H9 (cell line): ENCODE results near the gene UVSSA. TPM values are rescaled to one million over a fixed set of nuclear protein-coding genes. Genes with fewer than 3 reads are reported as not detected.

Source experiments
- DNase-seq: peaks from one replicate; pipeline ENCODE4 v3.0.0-alpha.2; 2017
- H2AFZ ChIP-seq: one replicate; pipeline ENCODE4 v1.6.1; 2013; ENCODE audit warnings: mild to moderate bottlenecking, low read length, control low read depth, moderate library complexity
- H2AK5ac ChIP-seq: 2 replicates; pipeline ENCODE4 v1.6.1; 2013; ENCODE audit warnings: low read length, control low read depth, mixed read lengths; ENCODE audit not compliant: insufficient read length
- H2BK120ac ChIP-seq: one replicate; pipeline ENCODE4 v1.6.1; 2013; ENCODE audit warnings: low read depth, mild to moderate bottlenecking, low read length, control low read depth, inconsistent platforms; ENCODE audit not compliant: poor library complexity, severe bottlenecking
- H2BK12ac ChIP-seq: 2 replicates; pipeline ENCODE4 v1.6.1; 2013; ENCODE audit warnings: low read length, control low read depth, mixed read lengths, low read depth; ENCODE audit not compliant: insufficient read length
- H2BK15ac ChIP-seq: 2 replicates; pipeline ENCODE4 v1.6.1; 2013; ENCODE audit warnings: low read depth, low read length, control low read depth
- H2BK20ac ChIP-seq: one replicate; pipeline ENCODE4 v1.6.1; 2013; ENCODE audit warnings: low read depth, mild to moderate bottlenecking, low read length, control low read depth, inconsistent platforms; ENCODE audit not compliant: poor library complexity, severe bottlenecking
- H2BK5ac ChIP-seq: 2 replicates; pipeline ENCODE4 v1.6.1; 2013; ENCODE audit warnings: low read length, control low read depth, mixed read lengths; ENCODE audit not compliant: insufficient read length
- H3K14ac ChIP-seq: 2 replicates; pipeline ENCODE4 v1.6.1; 2013; ENCODE audit warnings: low read length, control low read depth; ENCODE audit not compliant: insufficient read depth
- H3K18ac ChIP-seq: 2 replicates; pipeline ENCODE4 v1.6.1; 2013; ENCODE audit warnings: low read depth, mild to moderate bottlenecking, mixed read lengths, low read length, control low read depth; ENCODE audit not compliant: insufficient read length
- H3K23ac ChIP-seq: 2 replicates; pipeline ENCODE4 v1.6.1; 2013; ENCODE audit warnings: low read length, control low read depth, mixed read lengths, low read depth; ENCODE audit not compliant: insufficient read length
- H3K23me2 ChIP-seq: 2 replicates; pipeline ENCODE4 v1.6.1; 2013; ENCODE audit warnings: low read depth, mild to moderate bottlenecking, mixed read lengths, low read length, control low read depth; ENCODE audit not compliant: insufficient read length, poor library complexity, severe bottlenecking
- H3K27ac ChIP-seq: 2 replicates; pipeline ENCODE4 v1.5.1; 2013; ENCODE audit warnings: low read length, control low read depth, mixed read lengths, low read depth; ENCODE audit not compliant: insufficient read length
- H3K27me3 ChIP-seq: 2 replicates; pipeline ENCODE4 v1.6.1; 2013; ENCODE audit warnings: low read length, control low read depth, inconsistent platforms; ENCODE audit not compliant: insufficient read depth
- H3K4ac ChIP-seq: 2 replicates; pipeline ENCODE4 v1.6.1; 2013; ENCODE audit warnings: low read depth, mild to moderate bottlenecking, control low read depth, inconsistent platforms, low read length, moderate library complexity
- H3K4me1 ChIP-seq: 2 replicates; pipeline ENCODE4 v1.6.1; 2013; ENCODE audit warnings: low read length, control low read depth, inconsistent platforms; ENCODE audit not compliant: insufficient read depth
- H3K4me2 ChIP-seq: 2 replicates; pipeline ENCODE4 v1.6.1; 2013; ENCODE audit warnings: low read length, control low read depth, mixed read lengths; ENCODE audit not compliant: insufficient read length, insufficient read depth
- H3K56ac ChIP-seq: 2 replicates; pipeline ENCODE4 v1.6.1; 2013; ENCODE audit warnings: low read depth, mild to moderate bottlenecking, mixed read lengths, low read length, control low read depth; ENCODE audit not compliant: insufficient read length
- H3K79me1 ChIP-seq: 2 replicates; pipeline ENCODE4 v1.6.1; 2013; ENCODE audit warnings: low read depth, mild to moderate bottlenecking, moderate library complexity, low read length, control low read depth, inconsistent platforms; ENCODE audit not compliant: insufficient read depth, poor library complexity, severe bottlenecking
- H3K79me2 ChIP-seq: 2 replicates; pipeline ENCODE4 v1.6.1; 2013; ENCODE audit warnings: low read length, control low read depth, inconsistent platforms; ENCODE audit not compliant: insufficient read depth
- H3K9ac ChIP-seq: 2 replicates; pipeline ENCODE4 v1.6.1; 2013; ENCODE audit warnings: low read length, control low read depth, mixed read lengths; ENCODE audit not compliant: insufficient read length; ENCODE audit errors: extremely low read depth
- H3K9me3 ChIP-seq: one replicate; pipeline ENCODE4 v1.6.1; 2013; ENCODE audit warnings: low read depth, low read length, inconsistent platforms; ENCODE audit not compliant: control insufficient read depth
- H3T11ph ChIP-seq: one replicate; pipeline ENCODE4 v1.6.1; 2013; ENCODE audit warnings: mild to moderate bottlenecking, low read length, control low read depth, inconsistent platforms
- H4K20me1 ChIP-seq: one replicate; pipeline ENCODE4 v1.6.1; 2013; ENCODE audit not compliant: control insufficient read depth, insufficient read length, insufficient read depth
- H4K5ac ChIP-seq: 2 replicates; pipeline ENCODE4 v1.6.1; 2013; ENCODE audit warnings: low read depth, mild to moderate bottlenecking, mixed read lengths, low read length, control low read depth; ENCODE audit not compliant: insufficient read length
- H4K8ac ChIP-seq: replicated peaks from 2 replicates; pipeline ENCODE4 v1.6.1; 2013; ENCODE audit warnings: low read length, control low read depth, mixed read lengths, low read depth; ENCODE audit not compliant: insufficient read length
- H4K91ac ChIP-seq: 2 replicates; pipeline ENCODE4 v1.6.1; 2013; ENCODE audit warnings: low read depth, mild to moderate bottlenecking, moderate library complexity, mixed read lengths, low read length, control low read depth; ENCODE audit not compliant: insufficient read length
- H3K27ac Mint-ChIP-seq, 3 experiments: 2 replicates in 2 of 3; 3 replicates in 1 of 3; pipeline ENCODE4 v1.8.0; 2020 to 2021; ENCODE audit warnings: mixed read lengths in 3 of 3, mild to moderate bottlenecking in 1 of 3, moderate library complexity in 1 of 3
- H3K27me3 Mint-ChIP-seq: 2 replicates; pipeline ENCODE4 v1.8.0; 2021; ENCODE audit warnings: low read depth, mild to moderate bottlenecking, moderate library complexity, mixed read lengths
- H3K36me3 Mint-ChIP-seq, 3 experiments: 2 replicates in 2 of 3; 3 replicates in 1 of 3; pipeline ENCODE4 v1.8.0; 2020 to 2021; ENCODE audit warnings: low read depth in 3 of 3, mixed read lengths in 3 of 3; ENCODE audit not compliant: insufficient read depth in 1 of 3
- H3K4me1 Mint-ChIP-seq, 2 experiments: 2 replicates each; pipeline ENCODE4 v1.8.0; 2020; ENCODE audit warnings: mixed read lengths in 2 of 2
- H3K4me3 Mint-ChIP-seq, 2 experiments: 2 replicates in 1 of 2; 3 replicates in 1 of 2; pipeline ENCODE4 v1.8.0; 2020 to 2021; ENCODE audit warnings: mild to moderate bottlenecking in 2 of 2, mixed read lengths in 2 of 2, moderate library complexity in 1 of 2
- H3K9me3 Mint-ChIP-seq, 2 experiments: 2 replicates in 1 of 2; 3 replicates in 1 of 2; pipeline ENCODE4 v1.8.0; 2020; ENCODE audit warnings: mild to moderate bottlenecking in 2 of 2, mixed read lengths in 2 of 2, moderate library complexity in 1 of 2
- WGBS: extraction: QIAGEN DNeasy Blood & Tissue Kit; methylation state at CpG from one replicate; pipeline ENCODE4 v1.1.7; 2013; ENCODE audit warnings: missing lambda C conversion rate, low lambda C conversion rate, mixed read lengths; ENCODE audit not compliant: insufficient read length; ENCODE audit errors: extremely low coverage; 5-methylcytosine and 5-hydroxymethylcytosine counted together
- total RNA-seq: library from RNA; stranded (reverse); gene quantifications from 2 replicates; pipeline ENCODE4 v1.2.1, GENCODE V29; 2021
- TF ChIP-seq, protein P1 (sequence below): fragments of 200-600 bp; sonication (generic); conservative IDR thresholded peaks from 3 replicates; pipeline ENCODE4 v1.8.0; 2021; ENCODE audit warnings: antibody characterized with exemption, mild to moderate bottlenecking

The UVSSA gene
- total RNA-seq, 1 experiment from 2014 or later: 15.9 TPM

DNA sequence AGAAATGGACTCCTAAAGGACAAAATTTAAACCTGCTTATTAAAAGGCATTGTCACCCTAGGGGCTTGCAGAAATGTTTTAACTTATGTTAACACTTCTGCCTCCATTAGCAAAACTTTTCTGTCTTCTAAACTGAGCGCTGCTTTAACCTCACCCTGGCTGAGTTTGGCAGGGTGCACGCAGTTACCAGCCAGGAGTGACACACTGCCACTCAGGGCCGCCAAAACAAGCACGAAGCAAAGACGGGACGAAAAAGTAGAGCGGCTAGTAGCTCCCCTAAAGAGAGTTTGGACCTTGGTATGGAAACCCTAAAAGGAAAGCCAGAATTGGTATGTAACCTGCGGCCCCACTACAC is 23.8 kb upstream of the UVSSA start:
- Histone ChIP-seq H2BK15ac (no peak overlapping the region), H4K8ac (no peak overlapping the region), H4K20me1 (no peaks in the 10 kb centered on the region), H3K56ac (no peak overlapping the region), H3K9me3 (no peaks in the 10 kb centered on the region), H2BK5ac (no peak overlapping the region), H3K23me2 (no peaks in the 10 kb centered on the region), H2AK5ac (no peak overlapping the region), H3K79me1 (peaks cover 3% of the 10 kb centered on the region), H2BK120ac (no peak overlapping the region), H4K5ac (no peak overlapping the region), H3K9ac (no peak overlapping the region), H4K91ac (no peak overlapping the region), H3T11ph (no peak overlapping the region), H3K18ac (no peak overlapping the region), H2BK20ac (no peak overlapping the region), H3K4me1 (no peaks in the 10 kb centered on the region), H3K79me2 (no peaks in the 10 kb centered on the region), H3K27ac (no peak overlapping the region), H3K4me2 (no peak overlapping the region), H2AFZ (no peak overlapping the region), H2BK12ac (no peak overlapping the region), H3K27me3 (no peaks in the 10 kb centered on the region), H3K14ac (no peak overlapping the region), H3K4ac (no peak overlapping the region), H3K23ac (no peak overlapping the region)
- H3K36me3 Mint-ChIP-seq: peaks cover 21 to 47% (median 35%) of the 10 kb centered on the region in 3 experiments; a peak in 6 of 7 replicates
- no peaks in the 10 kb centered on the region for H3K9me3 Mint-ChIP-seq
- TF ChIP-seq, protein P1, sequence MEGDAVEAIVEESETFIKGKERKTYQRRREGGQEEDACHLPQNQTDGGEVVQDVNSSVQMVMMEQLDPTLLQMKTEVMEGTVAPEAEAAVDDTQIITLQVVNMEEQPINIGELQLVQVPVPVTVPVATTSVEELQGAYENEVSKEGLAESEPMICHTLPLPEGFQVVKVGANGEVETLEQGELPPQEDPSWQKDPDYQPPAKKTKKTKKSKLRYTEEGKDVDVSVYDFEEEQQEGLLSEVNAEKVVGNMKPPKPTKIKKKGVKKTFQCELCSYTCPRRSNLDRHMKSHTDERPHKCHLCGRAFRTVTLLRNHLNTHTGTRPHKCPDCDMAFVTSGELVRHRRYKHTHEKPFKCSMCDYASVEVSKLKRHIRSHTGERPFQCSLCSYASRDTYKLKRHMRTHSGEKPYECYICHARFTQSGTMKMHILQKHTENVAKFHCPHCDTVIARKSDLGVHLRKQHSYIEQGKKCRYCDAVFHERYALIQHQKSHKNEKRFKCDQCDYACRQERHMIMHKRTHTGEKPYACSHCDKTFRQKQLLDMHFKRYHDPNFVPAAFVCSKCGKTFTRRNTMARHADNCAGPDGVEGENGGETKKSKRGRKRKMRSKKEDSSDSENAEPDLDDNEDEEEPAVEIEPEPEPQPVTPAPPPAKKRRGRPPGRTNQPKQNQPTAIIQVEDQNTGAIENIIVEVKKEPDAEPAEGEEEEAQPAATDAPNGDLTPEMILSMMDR: no peak
- DNase-seq: no peak
- no peak overlapping the region for H3K4me3 Mint-ChIP-seq
- WGBS: no CpG with 5 or more reads among the region's 8 CpGs
- H3K27me3 Mint-ChIP-seq: no peaks in the 10 kb centered on the region
- no peaks in the 10 kb centered on the region for H3K4me1 Mint-ChIP-seq
- H3K27ac Mint-ChIP-seq: no peak overlapping the region
